ENCODE measurements around the gene EDA2R.
A peak's percentile ranks its signal among the peaks of the same experiment; 100 is the strongest.

The EDA2R gene

GRCh38 chrX:66638591-66639500 is at the start of gene EDA2R:
Gene EDA2R (minus strand): TSS chrX:66639078. CDS start chrX:66616020, 23,058 bp downstream.
- no peak for DNase-seq (ENCODE audit: low read depth, low spot score)
- ChIA-PET CTCF (interaction anchor here (1.2 kb wide), 1 partner anchor 63 kb away, joined by 3 read pairs; no protein-coding TSS in a partner anchor), POLR2A (interaction anchor here (1.2 kb wide), 1 partner anchor 17 kb away, joined by 3 read pairs; no protein-coding TSS in a partner anchor)
- no peak for TF ChIP-seq CTCF (IDR thresholded peaks at IDR 0.05; ENCODE audit: insufficient read depth, low read length, missing control alignments)
- peak within 1 kb of the TSS; percentile 68 for H3K4me3 ChIP-seq (ENCODE audit: low read depth, low read length)

GRCh38 chrX:66684196-66684595 is 45.3 kb upstream of the EDA2R start:
- ChIA-PET POLR2A (no interaction called here), CTCF (no interaction called here)
- H3K4me3 ChIP-seq (ENCODE audit: low read depth, low read length): no peak overlapping the region
- TF ChIP-seq CTCF (IDR thresholded peaks at IDR 0.05; ENCODE audit: insufficient read depth, low read length, missing control alignments): no peak
- DNase-seq (ENCODE audit: low read depth, low spot score): no peak

GRCh38 chrX:66680451-66680850 is 41.6 kb upstream of the EDA2R start:
- no peak for TF ChIP-seq CTCF (IDR thresholded peaks at IDR 0.05; ENCODE audit: insufficient read depth, low read length, missing control alignments)
- no peak for DNase-seq (ENCODE audit: low read depth, low spot score)
- ChIA-PET POLR2A (no interaction called here), CTCF (no interaction called here)
- H3K4me3 ChIP-seq (ENCODE audit: low read depth, low read length): no peak overlapping the region

GRCh38 chrX:66677430-66677829 is 38.6 kb upstream of the EDA2R start:
- TF ChIP-seq CTCF (IDR thresholded peaks at IDR 0.05; ENCODE audit: insufficient read depth, low read length, missing control alignments): no peak
- CTCF ChIA-PET: no interaction called here
- POLR2A ChIA-PET: interaction anchor here (0.9 kb wide), 1 partner anchor 42 kb away, joined by 9 read pairs; no protein-coding TSS in a partner anchor
- DNase-seq (ENCODE audit: low read depth, low spot score): no peak
- peak overlapping the region; percentile 8; the same call in 1 of the 2 replicates for H3K4me3 ChIP-seq (ENCODE audit: low read depth, low read length)

- no peak overlapping the region for H3K4me3 ChIP-seq (ENCODE audit: low read depth, low read length)
- POLR2A ChIA-PET: interaction anchor here (0.6 to 0.9 kb wide), 2 partner anchors 42 to 46 kb away, joined by 3 to 9 read pairs; no protein-coding TSS in a partner anchor
- no peak for TF ChIP-seq CTCF (IDR thresholded peaks at IDR 0.05; ENCODE audit: insufficient read depth, low read length, missing control alignments)
- no peak for DNase-seq (ENCODE audit: low read depth, low spot score)
- CTCF ChIA-PET: no interaction called here
Measured at GRCh38 chrX:66676990-66677389, 38.1 kb upstream of the EDA2R start.

- ChIA-PET POLR2A (interaction anchor here (0.6 kb wide), 1 partner anchor 45 kb away, joined by 3 read pairs; no protein-coding TSS in a partner anchor), CTCF (no interaction called here)
- no peak overlapping the region for H3K4me3 ChIP-seq (ENCODE audit: low read depth, low read length)
- DNase-seq (ENCODE audit: low read depth, low spot score): no peak
- TF ChIP-seq CTCF (IDR thresholded peaks at IDR 0.05; ENCODE audit: insufficient read depth, low read length, missing control alignments): no peak
Measured at GRCh38 chrX:66676413-66676812, 37.5 kb upstream of the EDA2R start.
